GM19324 (cell line): ENCODE measurements around the gene PINK1.
A peak's percentile ranks its signal among the peaks of the same experiment; 100 is the strongest.
"Not testable (repeated sequence)": the region's sequence is repeated elsewhere in the genome, so short reads cannot be mapped to it uniquely, and the experiment has no call there.

ENCODE experiments used
- ATAC-seq: cut with Tn5 transposase; IDR thresholded peaks from one replicate; pipeline ENCODE4 v1.9.1; 2021; ENCODE audit warnings: mild to moderate bottlenecking, moderate library complexity; ENCODE audit not compliant: unreplicated experiment, low FRiP score

The PINK1 gene

DNA sequence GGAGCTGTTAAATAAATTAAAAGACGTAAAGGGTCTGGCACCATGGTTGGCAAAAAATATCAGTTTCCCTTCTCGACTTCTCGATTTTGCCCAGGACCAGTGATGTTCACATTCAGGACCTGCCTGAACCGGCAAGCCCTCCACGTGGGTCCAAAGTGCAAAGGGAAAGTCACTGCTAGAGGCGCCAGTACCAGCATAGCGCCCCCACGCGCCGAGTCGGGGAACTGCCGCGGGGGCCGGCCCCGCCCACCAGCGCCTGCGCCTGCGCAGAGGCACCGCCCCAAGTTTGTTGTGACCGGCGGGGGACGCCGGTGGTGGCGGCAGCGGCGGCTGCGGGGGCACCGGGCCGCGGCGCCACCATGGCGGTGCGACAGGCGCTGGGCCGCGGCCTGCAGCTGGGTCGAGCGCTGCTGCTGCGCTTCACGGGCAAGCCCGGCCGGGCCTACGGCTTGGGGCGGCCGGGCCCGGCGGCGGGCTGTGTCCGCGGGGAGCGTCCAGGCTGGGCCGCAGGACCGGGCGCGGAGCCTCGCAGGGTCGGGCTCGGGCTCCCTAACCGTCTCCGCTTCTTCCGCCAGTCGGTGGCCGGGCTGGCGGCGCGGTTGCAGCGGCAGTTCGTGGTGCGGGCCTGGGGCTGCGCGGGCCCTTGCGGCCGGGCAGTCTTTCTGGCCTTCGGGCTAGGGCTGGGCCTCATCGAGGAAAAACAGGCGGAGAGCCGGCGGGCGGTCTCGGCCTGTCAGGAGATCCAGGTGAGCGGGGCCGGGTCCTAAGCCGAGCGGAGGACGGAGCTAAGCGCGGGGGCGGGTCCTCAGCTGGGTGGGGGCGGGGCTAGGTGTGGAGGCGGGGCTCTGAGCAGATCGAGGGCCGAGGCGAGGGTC lies at the start of gene PINK1:
TSS of gene PINK1 (plus strand) at position 269 of the 875 bp plus-strand sequence. CDS start at position 360, 91 bp downstream.
- peak; percentile 70 for ATAC-seq

- no peak for ATAC-seq
Observed at GRCh38 chr1:20584890-20585289, 48.4 kb upstream of the PINK1 start.

GRCh38 chr1:20586953-20587660 lies 46.2 kb upstream of the PINK1 start:
- ATAC-seq = no peak

GRCh38 chr1:20587661-20588053 lies 45.6 kb upstream of the PINK1 start:
- no peak for ATAC-seq

DNA sequence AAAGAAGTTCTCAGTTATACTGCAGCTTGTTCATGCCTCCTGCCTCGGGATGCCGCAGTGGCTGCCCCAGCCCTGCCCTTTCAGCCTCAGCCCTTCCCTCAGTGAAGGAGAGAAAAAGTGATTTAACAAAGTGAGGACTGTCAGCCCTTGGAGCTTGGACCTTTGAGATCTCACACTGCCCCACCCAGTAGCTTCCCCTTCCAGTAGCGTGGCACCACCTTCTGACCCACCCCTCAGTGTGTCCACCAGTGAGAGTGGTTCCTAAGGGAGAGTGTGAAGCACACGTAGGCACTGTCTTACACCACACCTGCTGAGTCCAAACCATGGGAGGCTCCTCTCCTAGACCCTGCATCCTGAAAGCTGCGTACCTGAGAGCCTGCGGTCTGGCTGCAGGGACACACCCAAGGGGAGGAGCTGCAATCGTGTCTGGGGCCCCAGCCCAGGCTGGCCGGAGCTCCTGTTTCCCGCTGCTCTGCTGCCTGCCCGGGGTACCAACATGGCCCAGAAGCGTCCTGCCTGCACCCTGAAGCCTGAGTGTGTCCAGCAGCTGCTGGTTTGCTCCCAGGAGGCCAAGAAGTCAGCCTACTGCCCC lies 44.5 kb upstream of the PINK1 start, which contains the start of gene CDA:
TSS of gene CDA (plus strand) at position 464 of the 592 bp plus-strand sequence. CDS start at position 497, 33 bp downstream.
- no peak for ATAC-seq

GRCh38 chr1:20589331-20590278 lies 43.7 kb upstream of the PINK1 start:
- ATAC-seq = no peak

- no peak for ATAC-seq
Observed at GRCh38 chr1:20590306-20590777, 42.9 kb upstream of the PINK1 start.

- ATAC-seq = no peak
Observed at GRCh38 chr1:20593756-20594155, 39.5 kb upstream of the PINK1 start.

GRCh38 chr1:20594746-20595145 lies 38.5 kb upstream of the PINK1 start:
- ATAC-seq = no peak

DNA sequence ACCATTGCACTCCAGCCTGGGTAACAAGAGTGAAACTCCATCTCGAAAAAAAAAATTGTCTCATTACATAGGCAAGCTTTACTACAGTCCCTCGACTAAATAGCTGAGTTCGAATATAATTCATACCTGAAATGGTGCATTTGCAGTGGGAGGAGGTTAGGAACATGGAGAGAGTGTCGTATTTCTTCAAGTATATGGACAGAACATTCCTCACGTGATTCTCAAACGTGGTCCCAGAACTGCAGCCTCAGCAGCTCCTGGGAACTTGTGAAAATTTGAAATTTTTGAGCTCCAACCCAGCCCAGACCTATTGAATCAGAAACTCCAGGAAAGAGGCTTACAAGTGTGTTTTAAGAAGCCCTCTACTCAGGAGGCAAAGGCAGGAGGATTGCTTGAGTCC lies 37.2 kb upstream of the PINK1 start:
- ATAC-seq = no peak

DNA sequence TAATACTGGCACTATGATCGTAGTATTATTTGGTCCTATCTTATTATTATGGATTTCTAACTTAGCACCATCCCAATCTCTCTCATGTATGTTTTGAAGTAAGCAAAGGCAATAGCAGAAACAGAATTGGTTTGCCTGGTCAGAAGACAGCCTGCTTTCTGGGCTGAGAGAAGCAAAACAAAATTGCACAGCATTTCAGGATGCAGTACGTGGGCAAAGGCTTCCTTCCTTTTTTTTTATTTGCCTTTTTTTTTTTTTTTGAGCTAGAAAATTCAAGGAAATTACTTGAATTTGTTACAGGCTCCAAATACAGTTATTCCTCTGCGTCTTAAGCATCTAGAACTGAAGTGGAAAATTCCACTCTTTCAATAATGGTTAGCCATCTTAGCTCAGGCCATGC lies 35.6 kb upstream of the PINK1 start:
- ATAC-seq = no peak

DNA sequence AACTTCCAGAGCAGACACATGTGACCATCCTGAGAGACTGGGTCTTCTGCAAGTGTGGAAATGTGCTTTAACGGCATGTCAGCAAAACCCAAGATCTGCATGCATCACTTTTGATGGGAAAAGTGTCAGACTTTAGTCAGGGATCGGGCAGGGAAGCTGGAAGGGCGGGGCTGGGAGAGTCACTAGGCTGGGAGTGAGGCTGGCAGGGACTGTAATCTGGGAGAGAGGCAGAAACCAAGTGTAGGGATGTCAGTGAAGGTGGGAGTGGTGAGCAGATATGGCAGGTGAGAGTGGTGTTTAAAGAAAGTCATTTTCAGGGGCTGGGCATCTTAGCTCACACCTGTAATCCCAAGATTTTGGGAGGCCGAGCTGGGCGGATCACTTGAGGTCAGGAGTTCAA lies 33.1 kb upstream of the PINK1 start:
- no peak for ATAC-seq

GRCh38 chr1:20601129-20601825 lies 32.0 kb upstream of the PINK1 start:
- ATAC-seq = no peak

DNA sequence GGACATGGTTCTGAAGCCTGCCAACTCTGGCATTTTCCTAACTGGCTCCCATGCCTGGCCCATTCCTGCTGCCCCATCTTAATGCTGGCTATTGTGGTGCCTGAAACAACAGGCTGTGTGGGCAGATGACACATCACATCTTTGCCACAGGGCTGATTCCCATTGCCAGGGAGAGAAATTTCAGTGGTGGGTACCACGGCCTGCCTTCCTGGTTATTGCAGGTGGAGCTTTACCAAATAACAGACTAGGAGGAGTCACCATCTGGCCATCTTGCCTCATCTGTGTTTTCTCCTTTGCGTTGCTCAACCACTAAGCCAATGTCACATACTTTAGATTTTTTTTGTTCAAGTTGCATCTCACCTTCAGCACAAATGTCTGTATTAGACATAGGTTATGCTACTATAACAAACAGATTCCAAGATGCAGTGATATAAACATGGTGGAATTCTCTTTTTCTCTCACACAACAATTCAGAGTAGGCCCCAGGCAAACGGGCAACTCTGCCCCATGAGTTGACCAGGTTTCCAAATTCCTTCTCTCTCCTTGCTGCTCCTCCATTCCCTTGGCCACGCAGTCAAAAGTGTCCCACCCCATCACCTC lies 30.3 kb upstream of the PINK1 start:
- no peak for ATAC-seq

DNA sequence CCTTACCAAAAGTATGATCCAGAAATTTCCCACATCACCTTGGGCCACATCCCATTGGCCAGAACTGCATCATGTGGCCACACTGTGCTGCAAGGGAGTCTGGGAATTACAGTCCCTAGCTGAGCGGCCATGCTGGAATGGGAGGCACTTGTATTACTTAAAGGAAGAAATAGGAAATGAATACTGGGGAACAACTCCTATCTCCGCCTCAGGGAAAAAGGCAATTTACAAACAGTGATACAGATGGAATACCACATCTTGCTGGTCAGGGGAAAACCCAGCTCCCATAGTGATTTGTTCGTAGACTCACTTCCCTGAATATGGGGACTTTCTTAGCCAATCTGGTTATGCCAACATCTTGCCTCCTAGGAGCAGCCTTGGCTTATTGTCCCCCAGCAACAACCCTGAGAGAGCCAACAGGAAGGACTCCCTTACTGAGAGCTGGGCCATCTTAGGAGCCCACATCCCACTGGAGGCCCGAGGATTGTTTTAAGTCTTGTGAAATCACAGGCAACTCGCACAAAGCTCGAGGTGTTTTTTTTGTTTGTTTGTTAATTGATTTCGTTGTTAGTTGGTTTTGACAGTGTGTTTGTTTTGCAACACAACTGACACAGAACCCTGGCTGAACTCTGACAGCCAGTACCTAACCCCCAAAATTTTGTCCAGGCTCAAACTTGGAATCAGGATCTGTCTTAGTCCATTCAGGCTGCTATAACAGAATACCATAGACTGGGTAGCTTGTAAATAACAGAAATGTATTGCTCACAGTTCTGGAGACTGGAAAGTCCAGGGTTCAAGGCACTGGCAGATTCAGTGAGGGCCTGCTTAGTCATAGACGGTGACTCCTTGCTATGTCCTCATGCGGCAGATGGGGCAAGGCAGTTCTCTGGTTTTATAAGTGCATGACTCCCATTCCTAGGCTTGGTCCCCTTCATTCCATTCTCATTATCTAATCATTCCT lies 29.5 kb upstream of the PINK1 start:
- no peak for ATAC-seq

- ATAC-seq = no peak
Observed at GRCh38 chr1:20604678-20605077, 28.6 kb upstream of the PINK1 start.

DNA sequence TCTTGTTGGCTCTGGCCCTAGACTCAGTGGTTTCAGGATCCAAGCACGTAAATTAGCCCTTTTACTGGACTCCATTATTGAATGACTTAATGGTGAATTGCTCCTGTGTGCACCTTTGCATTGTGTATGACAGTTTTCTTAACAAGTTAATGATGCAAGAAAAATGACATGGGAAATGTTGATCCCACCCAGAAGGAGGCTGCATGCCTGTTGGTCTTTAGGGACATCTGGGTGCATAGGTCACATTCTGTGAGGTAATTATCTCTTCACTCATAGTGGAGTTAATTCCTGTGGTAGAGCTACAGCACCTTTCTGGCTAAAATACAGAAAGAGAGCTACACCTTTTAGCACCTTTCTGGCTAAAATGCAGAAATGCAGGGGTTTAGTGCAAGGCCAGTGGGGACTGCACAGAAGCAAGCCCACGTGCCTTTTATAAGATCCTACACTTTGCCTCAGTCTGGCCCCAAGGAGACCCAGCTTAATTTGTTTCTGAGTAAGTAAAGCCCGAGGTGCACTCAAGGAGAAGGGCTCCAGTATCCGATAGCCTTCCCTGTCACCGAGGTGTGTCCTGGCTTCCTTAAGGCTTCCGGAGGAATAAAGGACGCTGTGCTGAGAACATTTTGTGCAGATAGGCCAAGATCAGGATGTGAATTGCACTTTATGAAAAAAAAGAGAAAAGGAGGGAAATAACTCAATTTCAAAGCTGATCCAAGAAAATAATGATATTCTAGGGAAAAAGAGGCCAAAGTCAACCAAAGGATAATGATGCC lies 26.3 kb upstream of the PINK1 start:
- not testable (repeated sequence) for ATAC-seq
